ENCODE measurements around the gene MEF2D.

The MEF2D gene

DNA sequence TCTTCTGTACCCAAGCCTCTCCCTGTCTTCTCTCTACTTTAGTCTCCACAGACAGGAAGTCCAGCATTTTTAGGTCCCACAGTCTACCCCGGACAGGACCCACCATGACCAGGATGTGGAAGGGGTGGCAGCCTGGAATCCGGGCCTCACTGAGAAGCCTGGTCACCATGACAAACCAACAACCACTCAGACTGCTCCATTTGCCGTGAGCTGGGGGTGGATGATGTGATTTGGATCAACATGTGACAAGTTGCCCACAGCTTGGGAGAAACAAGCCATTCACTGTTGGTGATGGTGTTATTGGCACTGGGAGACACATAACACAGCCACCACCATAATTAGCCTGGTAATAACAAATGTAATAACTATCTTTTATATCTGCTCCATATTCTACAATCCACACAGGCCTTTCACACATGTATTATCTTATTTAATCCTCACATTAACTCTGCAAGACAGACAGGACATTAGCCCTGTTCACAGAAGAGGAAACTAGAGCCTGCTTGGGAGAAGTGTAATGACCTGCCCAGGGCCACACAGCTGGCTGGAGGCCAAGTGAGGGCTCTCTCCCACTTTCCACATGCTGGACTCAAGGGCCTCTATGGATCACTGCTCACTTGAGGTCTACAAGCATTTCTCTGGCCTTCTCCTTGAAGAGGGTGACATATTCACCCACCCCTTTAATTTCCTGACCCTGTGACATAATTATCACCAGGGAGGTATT is 22.9 kb downstream of the MEF2D start (continued):
- TF ChIP-seq ZNF664 (tag by site-specific recombination; IDR thresholded peaks at IDR 0.05) (0 out of 2 replicates have a peak, but pooled peaks have one; percentile 15), EGR2 (tag by site-specific recombination; IDR thresholded peaks at IDR 0.05; ENCODE audit: low read depth) (no peak), ZNF560 (tag by site-specific recombination; IDR thresholded peaks at IDR 0.05; ENCODE audit: borderline replicate concordance) (no peak), ZNF324 (tag by site-specific recombination; IDR thresholded peaks at IDR 0.05) (no peak)

DNA sequence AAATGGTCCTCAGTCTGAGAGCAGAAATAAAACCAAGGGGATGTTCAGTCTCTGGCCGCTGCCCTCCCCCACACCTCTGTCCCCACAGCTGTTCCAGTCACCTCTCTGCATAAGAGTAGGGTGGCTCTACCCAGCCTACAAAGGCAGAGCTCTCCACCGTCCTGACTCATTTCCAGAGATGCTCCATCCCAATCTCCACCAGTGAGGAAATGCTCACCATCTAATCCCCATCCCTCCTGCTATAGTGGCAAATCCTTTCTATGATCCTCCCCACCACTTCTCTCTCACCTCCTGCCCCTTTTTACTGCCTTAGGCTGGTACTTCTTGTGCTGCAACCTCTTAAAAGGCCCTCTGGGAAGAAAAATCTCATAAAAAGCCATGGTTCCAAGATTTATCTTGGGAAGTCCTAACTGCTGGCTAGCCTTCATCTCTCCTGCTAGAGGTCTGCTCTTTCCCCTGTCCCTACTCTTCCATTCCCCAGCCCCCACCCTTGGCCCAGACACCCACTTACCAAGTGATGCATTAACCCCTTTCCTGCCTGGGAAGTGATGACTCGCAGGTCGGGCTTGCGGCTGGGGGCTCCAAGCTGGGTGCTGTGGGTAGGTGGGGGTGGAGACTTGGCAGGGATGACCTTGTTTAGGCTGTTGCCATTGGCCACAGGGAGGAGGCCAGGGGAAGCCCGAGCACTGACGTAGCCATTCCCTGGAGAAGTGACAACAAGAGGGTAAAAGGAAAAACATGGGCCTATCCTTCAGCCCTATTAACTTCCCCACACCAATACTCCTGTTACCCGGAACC is 23.9 kb downstream of the MEF2D start:
- H3K4me3 ChIP-seq (ENCODE audit: low read depth, low read length): no peak overlapping the region
- H3K4me1 ChIP-seq (ENCODE audit: control insufficient read depth, insufficient read depth, low read length): no peaks in the 10 kb centered on the region
- no peaks in the 10 kb centered on the region for H3K9me3 ChIP-seq (ENCODE audit: control insufficient read depth, insufficient read depth, low read depth, low read length)
- H3K36me3 ChIP-seq (ENCODE audit: control insufficient read depth in 2 of 2, insufficient read depth in 1 of 2, low read length in 2 of 2): peaks cover 3 to 94% of the 10 kb centered on the region in 2 experiments; a peak in 2 of 3 replicates
- ChIA-PET CTCF (no interaction called here), POLR2A (interaction anchor here (0.6 kb wide), 1 partner anchor 185 kb away, joined by 3 read pairs; no protein-coding TSS in a partner anchor)
- no peak overlapping the region for H3K27ac ChIP-seq (ENCODE audit: extremely low read depth, low read depth, low read length)
- TF ChIP-seq, protein P1, sequence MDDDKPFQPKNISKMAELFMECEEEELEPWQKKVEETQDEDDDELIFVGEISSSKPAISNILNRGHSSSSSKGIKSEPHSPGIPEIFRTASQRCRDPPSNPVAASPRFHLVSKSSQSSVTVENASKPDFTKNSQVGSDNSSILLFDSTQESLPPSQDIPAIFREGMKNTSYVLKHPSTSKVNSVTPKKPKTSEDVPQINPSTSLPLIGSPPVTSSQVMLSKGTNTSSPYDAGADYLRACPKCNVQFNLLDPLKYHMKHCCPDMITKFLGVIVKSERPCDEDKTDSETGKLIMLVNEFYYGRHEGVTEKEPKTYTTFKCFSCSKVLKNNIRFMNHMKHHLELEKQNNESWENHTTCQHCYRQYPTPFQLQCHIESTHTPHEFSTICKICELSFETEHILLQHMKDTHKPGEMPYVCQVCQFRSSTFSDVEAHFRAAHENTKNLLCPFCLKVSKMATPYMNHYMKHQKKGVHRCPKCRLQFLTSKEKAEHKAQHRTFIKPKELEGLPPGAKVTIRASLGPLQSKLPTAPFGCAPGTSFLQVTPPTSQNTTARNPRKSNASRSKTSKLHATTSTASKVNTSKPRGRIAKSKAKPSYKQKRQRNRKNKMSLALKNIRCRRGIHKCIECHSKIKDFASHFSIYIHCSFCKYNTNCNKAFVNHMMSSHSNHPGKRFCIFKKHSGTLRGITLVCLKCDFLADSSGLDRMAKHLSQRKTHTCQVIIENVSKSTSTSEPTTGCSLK (tag by site-specific recombination; IDR thresholded peaks at IDR 0.05): no peak
- TF ChIP-seq MYNN (tag by site-specific recombination; IDR thresholded peaks at IDR 0.05; ENCODE audit: borderline replicate concordance) (no peak), BCL11A (tag by site-specific recombination; IDR thresholded peaks at IDR 0.05; ENCODE audit: low read depth) (no peak), ZNF585B (tag by site-specific recombination; IDR thresholded peaks at IDR 0.05) (no peak), KLF10 (tag by site-specific recombination; IDR thresholded peaks at IDR 0.05) (no peak), ZFHX2 (tag by site-specific recombination; conservative IDR thresholded peaks at IDR 0.05) (peak; percentile 90), ZNF549 (tag by site-specific recombination; IDR thresholded peaks at IDR 0.05) (no peak), GLIS2 (tag by site-specific recombination; IDR thresholded peaks at IDR 0.05) (no peak), ZNF621 (tag by site-specific recombination; IDR thresholded peaks at IDR 0.05) (no peak), ZNF423 (tag by site-specific recombination; IDR thresholded peaks at IDR 0.05) (0 out of 2 replicates have a peak, but pooled peaks have one; percentile 7), ZNF610 (tag by site-specific recombination; IDR thresholded peaks at IDR 0.05; ENCODE audit: borderline replicate concordance) (no peak), SP7 (tag by site-specific recombination; IDR thresholded peaks at IDR 0.05) (no peak), ZNF239 (tag by site-specific recombination; IDR thresholded peaks at IDR 0.05) (no peak), ZNF510 (tag by site-specific recombination; IDR thresholded peaks at IDR 0.05; ENCODE audit: insufficient replicate concordance) (no peak), ZNF514 (tag by site-specific recombination; IDR thresholded peaks at IDR 0.05) (no peak), ZFP3 (tag by site-specific recombination; IDR thresholded peaks at IDR 0.05; ENCODE audit: low read depth) (no peak), OSR2 (tag by site-specific recombination; IDR thresholded peaks at IDR 0.05) (no peak), ZNF792 (tag by site-specific recombination; IDR thresholded peaks at IDR 0.05) (no peak)
- TF ChIP-seq, protein P2, sequence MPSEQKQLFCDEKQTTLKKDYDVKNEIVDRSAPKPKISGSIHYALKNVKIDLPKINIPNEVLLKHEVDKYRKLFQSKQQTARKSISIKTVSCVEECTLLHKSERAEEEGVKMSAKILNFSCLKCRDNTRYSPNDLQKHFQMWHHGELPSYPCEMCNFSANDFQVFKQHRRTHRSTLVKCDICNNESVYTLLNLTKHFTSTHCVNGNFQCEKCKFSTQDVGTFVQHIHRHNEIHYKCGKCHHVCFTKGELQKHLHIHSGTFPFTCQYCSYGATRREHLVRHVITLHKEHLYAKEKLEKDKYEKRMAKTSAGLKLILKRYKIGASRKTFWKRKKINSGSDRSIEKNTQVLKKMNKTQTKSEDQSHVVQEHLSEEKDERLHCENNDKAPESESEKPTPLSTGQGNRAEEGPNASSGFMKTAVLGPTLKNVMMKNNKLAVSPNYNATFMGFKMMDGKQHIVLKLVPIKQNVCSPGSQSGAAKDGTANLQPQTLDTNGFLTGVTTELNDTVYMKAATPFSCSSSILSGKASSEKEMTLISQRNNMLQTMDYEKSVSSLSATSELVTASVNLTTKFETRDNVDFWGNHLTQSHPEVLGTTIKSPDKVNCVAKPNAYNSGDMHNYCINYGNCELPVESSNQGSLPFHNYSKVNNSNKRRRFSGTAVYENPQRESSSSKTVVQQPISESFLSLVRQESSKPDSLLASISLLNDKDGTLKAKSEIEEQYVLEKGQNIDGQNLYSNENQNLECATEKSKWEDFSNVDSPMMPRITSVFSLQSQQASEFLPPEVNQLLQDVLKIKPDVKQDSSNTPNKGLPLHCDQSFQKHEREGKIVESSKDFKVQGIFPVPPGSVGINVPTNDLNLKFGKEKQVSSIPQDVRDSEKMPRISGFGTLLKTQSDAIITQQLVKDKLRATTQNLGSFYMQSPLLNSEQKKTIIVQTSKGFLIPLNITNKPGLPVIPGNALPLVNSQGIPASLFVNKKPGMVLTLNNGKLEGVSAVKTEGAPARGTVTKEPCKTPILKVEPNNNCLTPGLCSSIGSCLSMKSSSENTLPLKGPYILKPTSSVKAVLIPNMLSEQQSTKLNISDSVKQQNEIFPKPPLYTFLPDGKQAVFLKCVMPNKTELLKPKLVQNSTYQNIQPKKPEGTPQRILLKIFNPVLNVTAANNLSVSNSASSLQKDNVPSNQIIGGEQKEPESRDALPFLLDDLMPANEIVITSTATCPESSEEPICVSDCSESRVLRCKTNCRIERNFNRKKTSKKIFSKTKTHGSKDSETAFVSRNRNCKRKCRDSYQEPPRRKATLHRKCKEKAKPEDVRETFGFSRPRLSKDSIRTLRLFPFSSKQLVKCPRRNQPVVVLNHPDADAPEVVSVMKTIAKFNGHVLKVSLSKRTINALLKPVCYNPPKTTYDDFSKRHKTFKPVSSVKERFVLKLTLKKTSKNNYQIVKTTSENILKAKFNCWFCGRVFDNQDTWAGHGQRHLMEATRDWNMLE (tag by site-specific recombination; conservative IDR thresholded peaks at IDR 0.05; ENCODE audit: low read depth): no peak
- TF ChIP-seq, protein P3, sequence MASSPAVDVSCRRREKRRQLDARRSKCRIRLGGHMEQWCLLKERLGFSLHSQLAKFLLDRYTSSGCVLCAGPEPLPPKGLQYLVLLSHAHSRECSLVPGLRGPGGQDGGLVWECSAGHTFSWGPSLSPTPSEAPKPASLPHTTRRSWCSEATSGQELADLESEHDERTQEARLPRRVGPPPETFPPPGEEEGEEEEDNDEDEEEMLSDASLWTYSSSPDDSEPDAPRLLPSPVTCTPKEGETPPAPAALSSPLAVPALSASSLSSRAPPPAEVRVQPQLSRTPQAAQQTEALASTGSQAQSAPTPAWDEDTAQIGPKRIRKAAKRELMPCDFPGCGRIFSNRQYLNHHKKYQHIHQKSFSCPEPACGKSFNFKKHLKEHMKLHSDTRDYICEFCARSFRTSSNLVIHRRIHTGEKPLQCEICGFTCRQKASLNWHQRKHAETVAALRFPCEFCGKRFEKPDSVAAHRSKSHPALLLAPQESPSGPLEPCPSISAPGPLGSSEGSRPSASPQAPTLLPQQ (tag by site-specific recombination; IDR thresholded peaks at IDR 0.05): peak; percentile 30; the same call in 1 of the 2 replicates
- TF ChIP-seq, protein P4, sequence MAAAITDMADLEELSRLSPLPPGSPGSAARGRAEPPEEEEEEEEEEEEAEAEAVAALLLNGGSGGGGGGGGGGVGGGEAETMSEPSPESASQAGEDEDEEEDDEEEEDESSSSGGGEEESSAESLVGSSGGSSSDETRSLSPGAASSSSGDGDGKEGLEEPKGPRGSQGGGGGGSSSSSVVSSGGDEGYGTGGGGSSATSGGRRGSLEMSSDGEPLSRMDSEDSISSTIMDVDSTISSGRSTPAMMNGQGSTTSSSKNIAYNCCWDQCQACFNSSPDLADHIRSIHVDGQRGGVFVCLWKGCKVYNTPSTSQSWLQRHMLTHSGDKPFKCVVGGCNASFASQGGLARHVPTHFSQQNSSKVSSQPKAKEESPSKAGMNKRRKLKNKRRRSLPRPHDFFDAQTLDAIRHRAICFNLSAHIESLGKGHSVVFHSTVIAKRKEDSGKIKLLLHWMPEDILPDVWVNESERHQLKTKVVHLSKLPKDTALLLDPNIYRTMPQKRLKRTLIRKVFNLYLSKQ (tag by site-specific recombination; IDR thresholded peaks at IDR 0.05; ENCODE audit: borderline replicate concordance): no peak
